SK-N-SH (cell line): ENCODE results near the gene SECTM1. TPM values are rescaled to one million over a fixed set of nuclear protein-coding genes. Genes with fewer than 3 reads are reported as not detected.

ENCODE experiments used
- CTCF ChIA-PET: fragments of 300-600, 350-600 bp; formaldehyde crosslinking; extraction: SDS; loops from one replicate; lab custom pipeline; 2021; lab: Yijun Ruan, JAX
- POLR2A ChIA-PET: fragments of 350-600 bp; sonication (Branson Sonifier 250); formaldehyde crosslinking; extraction: SDS; loops from one replicate; lab custom pipeline; 2020; ENCODE audit warnings: antibody characterized with exemption, inconsistent platforms; lab: Yijun Ruan, JAX
- DNase-seq: peaks from one replicate; pipeline ENCODE4 v3.0.0; 2012
- H2AFZ ChIP-seq: fragments of 200-600 bp; sonication (generic); 2 replicates; pipeline ENCODE4 v1.8.1; 2016; ENCODE audit warnings: antibody characterized with exemption, mild to moderate bottlenecking, low read depth
- H3F3A ChIP-seq: fragments of 200-600 bp; sonication (generic); replicated peaks from 2 replicates; pipeline ENCODE3; 2016; ENCODE audit warnings: antibody characterized with exemption, mild to moderate bottlenecking; ENCODE audit not compliant: insufficient read depth
- H3K27ac ChIP-seq, 2 experiments: fragments of 200-500 bp in 1 of 2; fragments of 200-600 bp in 1 of 2; sonication (Bioruptor generic) in 1 of 2; sonication (generic), shearing (Covaris generic) in 1 of 2; 2 replicates each; pipeline versions ENCODE4 v1.5.1 to v1.6.1; 2014 to 2016; ENCODE audit warnings: low read depth in 2 of 2, inconsistent platforms in 1 of 2, low read length in 1 of 2, mild to moderate bottlenecking in 1 of 2, mixed read lengths in 1 of 2
- H3K27me3 ChIP-seq: fragments of 200-600 bp; sonication (generic), shearing (Covaris generic); 2 replicates; pipeline ENCODE4 v1.6.1; 2016; ENCODE audit warnings: mixed run types; ENCODE audit not compliant: insufficient read depth
- H3K36me3 ChIP-seq, 2 experiments: fragments of 200-500 bp in 1 of 2; fragments of 200-600 bp in 1 of 2; sonication (Bioruptor generic) in 1 of 2; sonication (generic) in 1 of 2; replicated peaks in 1 of 2; 2 replicates each; pipeline versions ENCODE3 to v1.5.1; 2014 to 2016; ENCODE audit warnings: low read length in 1 of 2, mild to moderate bottlenecking in 1 of 2; ENCODE audit not compliant: insufficient read depth in 2 of 2, control insufficient read depth in 1 of 2
- H3K4me1 ChIP-seq, 2 experiments: fragments of 200-500 bp in 1 of 2; fragments of 200-600 bp in 1 of 2; sonication (Bioruptor generic) in 1 of 2; sonication (generic), shearing (Covaris generic) in 1 of 2; 2 replicates each; pipeline versions ENCODE4 v1.5.1 to v1.6.1; 2014 to 2016; ENCODE audit warnings: low read depth in 1 of 2, low read length in 1 of 2, mixed run types in 1 of 2; ENCODE audit not compliant: insufficient read depth in 2 of 2, control insufficient read depth in 1 of 2
- H3K4me2 ChIP-seq: fragments of 200-600 bp; sonication (generic), shearing (Covaris generic); 2 replicates; pipeline ENCODE4 v1.6.1; 2017; ENCODE audit warnings: mixed run types
- H3K4me3 ChIP-seq, 2 experiments: fragments of 200-500 bp in 1 of 2; fragments of 200-600 bp in 1 of 2; sonication (Bioruptor generic) in 1 of 2; sonication (generic), shearing (Covaris generic) in 1 of 2; 2 replicates each; pipeline versions ENCODE4 v1.5.1 to v1.8.1; 2014 to 2016; ENCODE audit warnings: low read depth in 2 of 2, inconsistent platforms in 1 of 2, low read length in 1 of 2, mild to moderate bottlenecking in 1 of 2, mixed read lengths in 1 of 2, moderate library complexity in 1 of 2
- H3K79me2 ChIP-seq: fragments of 200-600 bp; sonication (generic); 2 replicates; pipeline ENCODE4 v1.8.1; 2017; ENCODE audit warnings: mild to moderate bottlenecking; ENCODE audit not compliant: insufficient read depth
- H3K9ac ChIP-seq: fragments of 200-600 bp; sonication (generic); 2 replicates; pipeline ENCODE4 v1.6.1; 2017; ENCODE audit warnings: mixed run types
- H3K9me2 ChIP-seq: fragments of 200-600 bp; sonication (generic); 2 replicates; pipeline ENCODE4 v1.6.1; 2017; ENCODE audit warnings: mixed run types
- H3K9me3 ChIP-seq: fragments of 200-600 bp; sonication (generic); 2 replicates; pipeline ENCODE4 v1.6.1; 2017; ENCODE audit warnings: mixed run types, mild to moderate bottlenecking, moderate library complexity
- H4K20me1 ChIP-seq: fragments of 200-600 bp; sonication (generic); 2 replicates; pipeline ENCODE4 v1.6.1; 2017; ENCODE audit warnings: mild to moderate bottlenecking, mixed run types; ENCODE audit not compliant: insufficient read depth
- EP300 ChIP-seq, 2 experiments: IDR thresholded peaks; 2 replicates each; pipeline versions ENCODE4 v1.4.0 to v1.6.1; 2012; ENCODE audit warnings: borderline replicate concordance in 1 of 2, low read depth in 1 of 2, low read length in 1 of 2
- FOXM1 ChIP-seq: IDR thresholded peaks from 2 replicates; pipeline ENCODE4 v1.4.0; 2012; ENCODE audit warnings: low read depth, mild to moderate bottlenecking
- GATA2 ChIP-seq: sonication (generic); formaldehyde crosslinking; IDR thresholded peaks from 2 replicates; pipeline ENCODE4 v1.5.0; 2020; ENCODE audit warnings: mild to moderate bottlenecking, missing genetic modification reagents
- MXI1 ChIP-seq: IDR thresholded peaks from 2 replicates; pipeline ENCODE4 v1.6.1; 2012; ENCODE audit warnings: mild to moderate bottlenecking, low read depth, low read length, improper control_type of control experiment
- NFIC ChIP-seq: IDR thresholded peaks from 2 replicates; pipeline ENCODE4 v1.4.0; 2012; ENCODE audit warnings: borderline replicate concordance
- RXRA ChIP-seq: IDR thresholded peaks from 2 replicates; pipeline ENCODE4 v1.4.0; 2012; ENCODE audit warnings: low read depth, mild to moderate bottlenecking, borderline replicate concordance
- SMC3 ChIP-seq: IDR thresholded peaks from 2 replicates; pipeline ENCODE4 v1.6.1; 2012; ENCODE audit warnings: low read depth, low read length, improper control_type of control experiment
- WGBS: methylation state at CpG from one replicate; pipeline ENCODE4 v1.1.6; 2017; ENCODE audit warnings: low lambda C conversion rate; 5-methylcytosine and 5-hydroxymethylcytosine counted together
- polyA plus RNA-seq, 3 experiments: library from polyadenylated mRNA; depleted of rRNA; stranded (reverse); fragments of >200 nt; gene quantifications; 2 replicates each; pipeline ENCODE4 v1.2.3, GENCODE V29; 2012
- TF ChIP-seq, protein P1 (sequence below): IDR thresholded peaks from 2 replicates; pipeline ENCODE4; 2012
- TF ChIP-seq, protein P2 (sequence below): IDR thresholded peaks from 2 replicates; pipeline ENCODE4 v1.6.1; 2012; ENCODE audit warnings: mild to moderate bottlenecking, low read depth, low read length, moderate library complexity

The SECTM1 gene
- polyA plus RNA-seq, 1 of the 3 experiments (the other 2 are of a cell fraction), result 3.8 TPM

DNA sequence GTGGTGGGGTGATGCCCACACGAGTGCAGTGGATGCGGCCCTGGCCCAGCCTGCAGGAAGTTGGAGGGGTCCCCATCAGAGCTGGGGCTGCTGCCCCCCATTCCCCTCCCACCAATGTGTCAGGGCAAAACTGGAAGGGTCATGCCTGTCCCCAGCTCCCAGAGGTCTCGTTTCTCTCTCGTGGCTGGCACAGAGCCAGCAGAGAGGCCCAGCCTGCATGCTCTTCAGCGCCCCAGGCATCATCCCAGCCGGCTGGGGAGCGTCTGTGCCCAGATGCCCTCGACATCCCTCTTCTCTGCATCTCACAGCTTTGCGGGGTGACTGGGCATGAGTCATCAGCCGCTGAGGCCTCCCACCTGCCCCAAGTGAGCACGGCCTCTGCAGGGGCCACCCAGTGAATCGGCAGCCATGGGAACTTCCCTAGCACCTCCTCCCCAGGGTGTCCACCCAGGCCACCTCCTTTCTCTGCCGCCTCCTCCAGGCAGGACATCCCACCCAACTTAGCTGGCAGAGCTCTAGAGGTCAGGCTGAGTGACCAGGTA, 50.3 kb downstream of the SECTM1 start (continued):
- TF ChIP-seq, protein P1, sequence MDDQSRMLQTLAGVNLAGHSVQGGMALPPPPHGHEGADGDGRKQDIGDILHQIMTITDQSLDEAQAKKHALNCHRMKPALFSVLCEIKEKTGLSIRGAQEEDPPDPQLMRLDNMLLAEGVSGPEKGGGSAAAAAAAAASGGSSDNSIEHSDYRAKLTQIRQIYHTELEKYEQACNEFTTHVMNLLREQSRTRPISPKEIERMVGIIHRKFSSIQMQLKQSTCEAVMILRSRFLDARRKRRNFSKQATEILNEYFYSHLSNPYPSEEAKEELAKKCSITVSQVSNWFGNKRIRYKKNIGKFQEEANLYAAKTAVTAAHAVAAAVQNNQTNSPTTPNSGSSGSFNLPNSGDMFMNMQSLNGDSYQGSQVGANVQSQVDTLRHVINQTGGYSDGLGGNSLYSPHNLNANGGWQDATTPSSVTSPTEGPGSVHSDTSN, result peak; percentile 69; the same call in 1 of the 2 replicates
- TF ChIP-seq SMC3, result no peak; the same call in 1 of the 2 replicates
- TF ChIP-seq RXRA, result no peak; the same call in 1 of the 2 replicates
- 0 out of 2 replicates have a peak, but pooled peaks have one; percentile 27 for TF ChIP-seq GATA2
- TF ChIP-seq, protein P2, sequence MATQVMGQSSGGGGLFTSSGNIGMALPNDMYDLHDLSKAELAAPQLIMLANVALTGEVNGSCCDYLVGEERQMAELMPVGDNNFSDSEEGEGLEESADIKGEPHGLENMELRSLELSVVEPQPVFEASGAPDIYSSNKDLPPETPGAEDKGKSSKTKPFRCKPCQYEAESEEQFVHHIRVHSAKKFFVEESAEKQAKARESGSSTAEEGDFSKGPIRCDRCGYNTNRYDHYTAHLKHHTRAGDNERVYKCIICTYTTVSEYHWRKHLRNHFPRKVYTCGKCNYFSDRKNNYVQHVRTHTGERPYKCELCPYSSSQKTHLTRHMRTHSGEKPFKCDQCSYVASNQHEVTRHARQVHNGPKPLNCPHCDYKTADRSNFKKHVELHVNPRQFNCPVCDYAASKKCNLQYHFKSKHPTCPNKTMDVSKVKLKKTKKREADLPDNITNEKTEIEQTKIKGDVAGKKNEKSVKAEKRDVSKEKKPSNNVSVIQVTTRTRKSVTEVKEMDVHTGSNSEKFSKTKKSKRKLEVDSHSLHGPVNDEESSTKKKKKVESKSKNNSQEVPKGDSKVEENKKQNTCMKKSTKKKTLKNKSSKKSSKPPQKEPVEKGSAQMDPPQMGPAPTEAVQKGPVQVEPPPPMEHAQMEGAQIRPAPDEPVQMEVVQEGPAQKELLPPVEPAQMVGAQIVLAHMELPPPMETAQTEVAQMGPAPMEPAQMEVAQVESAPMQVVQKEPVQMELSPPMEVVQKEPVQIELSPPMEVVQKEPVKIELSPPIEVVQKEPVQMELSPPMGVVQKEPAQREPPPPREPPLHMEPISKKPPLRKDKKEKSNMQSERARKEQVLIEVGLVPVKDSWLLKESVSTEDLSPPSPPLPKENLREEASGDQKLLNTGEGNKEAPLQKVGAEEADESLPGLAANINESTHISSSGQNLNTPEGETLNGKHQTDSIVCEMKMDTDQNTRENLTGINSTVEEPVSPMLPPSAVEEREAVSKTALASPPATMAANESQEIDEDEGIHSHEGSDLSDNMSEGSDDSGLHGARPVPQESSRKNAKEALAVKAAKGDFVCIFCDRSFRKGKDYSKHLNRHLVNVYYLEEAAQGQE, result no peak
- peak in 1 of 2 experiments; percentile 69; a peak in 3 of 4 replicates for TF ChIP-seq EP300 (IDR thresholded peaks at IDR 0.05; ENCODE audit: borderline replicate concordance in 1 of 2, low read depth in 1 of 2, low read length in 1 of 2)
- TF ChIP-seq, all 33 proteins: peak for 12

DNA sequence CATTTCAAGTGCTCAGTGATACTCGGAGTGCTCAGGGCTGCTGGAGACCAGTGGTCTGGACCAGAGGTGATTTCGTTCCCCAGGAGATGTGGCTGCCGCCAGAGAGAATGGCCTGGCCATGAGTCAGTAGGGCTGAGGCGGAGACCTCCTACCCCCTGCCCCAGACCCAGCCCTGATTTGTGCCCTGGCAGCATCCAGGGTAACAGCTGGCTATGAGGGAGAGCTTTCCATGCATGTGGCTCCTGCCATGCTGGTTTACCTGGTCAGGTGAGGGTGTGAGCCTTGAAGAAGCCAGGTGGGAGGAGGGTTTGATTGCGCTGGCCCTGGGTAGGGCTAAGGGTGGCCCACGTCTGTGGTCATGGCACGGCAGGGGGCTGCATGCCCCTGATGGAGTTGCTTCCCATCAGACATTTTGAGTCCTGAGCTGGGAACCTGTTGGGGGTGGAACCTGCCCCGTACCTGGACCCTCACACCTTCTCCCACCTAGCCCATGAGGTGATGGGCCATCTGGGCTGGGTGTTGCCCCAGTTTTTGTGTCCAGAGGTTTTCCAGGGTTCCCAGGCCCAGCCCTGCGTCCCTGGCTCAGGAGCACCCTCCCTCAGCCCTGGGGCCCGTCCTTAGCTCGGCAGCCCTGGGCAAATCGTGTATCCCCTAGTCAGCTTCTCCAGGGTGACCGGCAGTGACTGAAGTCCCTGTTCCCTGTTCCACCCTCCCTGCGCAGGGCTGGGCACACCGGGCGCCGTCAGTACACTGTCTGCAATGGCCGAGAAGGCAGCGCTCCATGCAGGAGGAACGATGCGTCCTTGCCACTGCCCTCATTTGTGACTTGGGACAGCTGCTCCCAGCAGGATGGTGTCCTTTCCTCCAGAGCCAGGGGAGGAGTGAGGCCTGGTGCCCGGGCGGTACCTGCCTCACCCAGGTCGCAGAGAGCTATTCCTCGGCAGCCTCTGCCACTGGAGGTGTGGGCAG, 51.0 kb downstream of the SECTM1 start:
- Histone ChIP-seq H3K27me3 (no peaks in the 10 kb centered on the region), H3K9me2 (no peaks in the 10 kb centered on the region), H3K4me2 (peak overlapping the region; percentile 72), H2AFZ (peak overlapping the region; percentile 67), H3F3A (peaks cover 8% of the 10 kb centered on the region), H3K4me1 (peaks cover 23% of the 10 kb centered on the region in 2 experiments; a peak in 3 of 4 replicates), H3K36me3 (no peaks in the 10 kb centered on the region), H3K9me3 (no peaks in the 10 kb centered on the region), H4K20me1 (no peaks in the 10 kb centered on the region), H3K9ac (no peak overlapping the region), H3K4me3 (no peak overlapping the region), H3K27ac (peak overlapping the region in 1 of 2 experiments; percentile 2; a peak in 2 of 4 replicates), H3K79me2 (no peaks in the 10 kb centered on the region)
- 86% methylated on average over 25 of the region's 25 CpGs for WGBS
- no peak for TF ChIP-seq MXI1
- TF ChIP-seq FOXM1, result no peak
- peak; percentile 19; the same call in 1 of the 2 replicates for TF ChIP-seq NFIC
- ChIA-PET CTCF (interaction anchor here (1.0 to 2.9 kb wide), 10 partner anchors 8 to 76 kb away, joined by 3 to 24 read pairs (median 6); partner anchors contain the start of gene CSNK1D), POLR2A (interaction anchor here (1.0 to 3.6 kb wide), 7 partner anchors 9 to 184 kb away, joined by 3 to 48 read pairs (median 5); partner anchors contain the start of genes CSNK1D and FASN)
- no peak for DNase-seq
